ENCODE data around the gene RNU1-2.
"Not testable (repeated sequence)": the region's sequence is repeated elsewhere in the genome, so short reads cannot be mapped to it uniquely, and the experiment has no call there.

DNA sequence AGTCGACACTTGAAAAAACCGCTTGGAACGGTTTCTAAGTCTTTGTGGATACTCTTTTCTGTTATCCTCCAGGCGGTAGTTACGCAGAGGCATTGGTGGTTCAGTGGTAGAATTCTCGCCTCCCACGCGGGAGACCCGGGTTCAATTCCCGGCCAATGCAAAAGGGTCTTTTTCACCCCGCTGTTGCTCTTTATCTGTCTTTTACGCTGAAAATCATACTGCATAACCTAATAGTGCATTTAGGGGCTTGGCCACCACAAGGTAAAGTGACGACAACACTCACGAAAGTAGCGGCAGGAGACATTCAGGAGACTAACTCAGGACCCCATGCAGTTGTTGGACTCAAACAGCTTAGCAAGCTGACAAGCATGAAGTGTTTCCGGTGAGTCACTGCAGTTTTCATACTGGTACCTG lies 33.9 kb upstream of the RNU1-2 start:
- TF ChIP-seq CTCF (conservative IDR thresholded peaks at IDR 0.05; ENCODE audit: low read depth, low read length); POLR2A (IDR thresholded peaks at IDR 0.05; ENCODE audit: low read depth, low read length); CEBPB (IDR thresholded peaks at IDR 0.05; ENCODE audit: low read depth, low read length); RAD21 (IDR thresholded peaks at IDR 0.05; ENCODE audit: low read length); MXI1 (IDR thresholded peaks at IDR 0.05; ENCODE audit: borderline replicate concordance, low read depth, low read length); SMC3 (IDR thresholded peaks at IDR 0.05; ENCODE audit: low read depth, low read length); CHD1 (IDR thresholded peaks at IDR 0.05; ENCODE audit: low read depth, low read length); RCOR1 (IDR thresholded peaks at IDR 0.05; ENCODE audit: insufficient replicate concordance, low read length); USF2 (IDR thresholded peaks at IDR 0.05; ENCODE audit: low read depth, low read length); FOS (IDR thresholded peaks at IDR 0.05; ENCODE audit: low read depth, low read length); RFX5 (IDR thresholded peaks at IDR 0.05; ENCODE audit: low read depth, low read length): not testable (repeated sequence)
- TF ChIP-seq, protein P1, sequence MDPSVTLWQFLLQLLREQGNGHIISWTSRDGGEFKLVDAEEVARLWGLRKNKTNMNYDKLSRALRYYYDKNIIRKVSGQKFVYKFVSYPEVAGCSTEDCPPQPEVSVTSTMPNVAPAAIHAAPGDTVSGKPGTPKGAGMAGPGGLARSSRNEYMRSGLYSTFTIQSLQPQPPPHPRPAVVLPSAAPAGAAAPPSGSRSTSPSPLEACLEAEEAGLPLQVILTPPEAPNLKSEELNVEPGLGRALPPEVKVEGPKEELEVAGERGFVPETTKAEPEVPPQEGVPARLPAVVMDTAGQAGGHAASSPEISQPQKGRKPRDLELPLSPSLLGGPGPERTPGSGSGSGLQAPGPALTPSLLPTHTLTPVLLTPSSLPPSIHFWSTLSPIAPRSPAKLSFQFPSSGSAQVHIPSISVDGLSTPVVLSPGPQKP (IDR thresholded peaks at IDR 0.05; ENCODE audit: borderline replicate concordance, low read depth, low read length) = not testable (repeated sequence)
